GM08714 (cell line): ENCODE data around the gene STRIP1.
"Not testable (repeated sequence)": the region's sequence is repeated elsewhere in the genome, so short reads cannot be mapped to it uniquely, and the experiment has no call there.

Experiments used
- H3K4me3 ChIP-seq: fragments of 200-500 bp; sonication (Bioruptor generic); 2 replicates; pipeline ENCODE4 v1.5.1; 2014; ENCODE audit warnings: mild to moderate bottlenecking, low read length, inconsistent platforms
- ZNF274 ChIP-seq: IDR thresholded peaks from 2 replicates; pipeline ENCODE4 v1.6.1; 2012; ENCODE audit warnings: mild to moderate bottlenecking, low read depth, low read length

STRIP1 gene

GRCh38 chr1:110024613-110025012 lies 9.8 kb upstream of the STRIP1 start:
- no peak overlapping the region for H3K4me3 ChIP-seq
- no peak for TF ChIP-seq ZNF274

DNA sequence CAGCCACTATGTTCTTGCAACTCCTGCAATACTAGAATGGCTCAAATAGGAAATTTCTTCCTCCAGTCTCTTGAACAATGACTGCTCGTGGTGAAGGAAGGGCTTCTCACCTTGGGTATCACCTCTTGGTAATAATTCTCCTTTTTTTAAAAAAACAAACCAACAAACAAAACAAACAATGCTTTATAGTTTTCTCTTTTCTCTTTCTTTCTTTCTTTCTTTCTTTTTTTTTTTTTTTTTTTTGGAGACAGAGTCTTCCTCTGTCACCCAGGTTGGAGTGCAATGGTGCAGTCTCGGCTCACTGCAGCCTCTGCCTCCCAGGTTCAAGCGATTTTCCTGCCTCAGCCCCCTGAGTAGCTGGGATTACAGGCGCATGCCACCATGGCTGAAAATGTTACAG lies 3.7 kb upstream of the STRIP1 start:
- H3K4me3 ChIP-seq, result not testable (repeated sequence)

DNA sequence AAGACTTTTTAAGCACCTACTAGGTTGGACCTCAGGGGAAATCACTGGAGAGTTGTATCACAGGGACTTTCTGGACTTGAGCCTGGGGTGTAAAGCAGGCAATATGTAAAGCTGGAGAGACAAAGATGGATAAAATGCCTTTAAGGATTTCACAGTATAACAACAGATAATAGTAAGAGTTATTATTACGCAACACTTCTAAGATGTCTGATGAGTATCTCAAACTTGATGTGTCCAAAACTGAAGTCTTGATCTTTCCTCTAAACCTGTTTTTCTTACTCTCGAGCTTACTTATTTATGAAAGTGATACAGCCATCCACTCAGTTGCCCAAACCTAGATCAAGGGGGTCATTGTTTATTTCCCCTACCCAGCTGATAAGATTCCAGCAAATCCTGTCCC lies 2.1 kb upstream of the STRIP1 start:
- H3K4me3 ChIP-seq, result no peak overlapping the region
- TF ChIP-seq ZNF274, result no peak

DNA sequence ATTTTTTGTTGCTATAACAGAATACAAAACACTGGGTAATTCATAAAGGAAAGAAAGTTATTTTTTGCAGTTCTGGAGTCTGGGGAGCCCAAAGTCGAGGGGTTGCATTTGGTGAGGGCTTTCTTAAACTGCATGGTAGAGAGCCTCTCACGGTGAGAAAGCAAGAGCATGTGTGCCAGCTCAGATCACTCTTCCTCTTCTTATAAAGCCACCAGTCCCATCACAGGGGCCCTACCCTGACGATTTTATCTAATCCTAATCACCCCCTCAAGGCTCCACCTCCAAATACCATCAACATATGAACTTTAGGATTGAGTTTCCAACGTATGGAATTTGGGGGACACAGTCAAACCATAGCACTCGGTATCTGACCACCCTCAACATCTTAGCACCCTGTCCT lies 1.0 kb upstream of the STRIP1 start:
- H3K4me3 ChIP-seq, result no peak overlapping the region

GRCh38 chr1:110034040-110034450 lies 379 bp upstream of the STRIP1 start:
- TF ChIP-seq ZNF274, result no peak
- peak overlapping the region; percentile 87 for H3K4me3 ChIP-seq

More for the DNA sequence above, 1.0 kb upstream of the STRIP1 start:
- no peak for TF ChIP-seq ZNF274

- TF ChIP-seq ZNF274, result no peak
- peak overlapping the region; percentile 87 for H3K4me3 ChIP-seq
These were observed 870 bp downstream of the STRIP1 start for GRCh38 chr1:110035236-110035752.

- TF ChIP-seq ZNF274, result no peak
- no peak overlapping the region for H3K4me3 ChIP-seq
These were observed 3.8 kb downstream of the STRIP1 start for GRCh38 chr1:110038271-110038670.

DNA sequence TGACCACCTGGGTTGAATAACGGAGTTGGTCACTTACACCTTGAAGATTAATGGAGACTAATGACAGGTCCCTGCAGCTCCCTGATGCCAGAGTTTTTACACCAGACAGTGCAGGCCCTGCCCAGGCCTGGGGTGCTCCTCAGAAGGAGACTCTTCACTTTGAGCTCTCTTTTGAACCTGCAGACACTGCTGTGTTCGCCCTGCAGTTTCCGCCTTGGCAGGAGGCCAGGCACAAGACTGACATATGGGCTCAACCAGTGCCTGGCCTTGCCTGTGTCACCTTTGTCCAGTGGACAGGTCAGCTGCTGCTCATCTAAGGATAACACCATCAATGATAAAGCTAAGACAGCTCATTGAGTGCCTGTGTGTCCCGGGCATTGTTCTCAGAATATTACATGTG lies 5.2 kb downstream of the STRIP1 start:
- TF ChIP-seq ZNF274, result no peak
- H3K4me3 ChIP-seq, result no peak overlapping the region

DNA sequence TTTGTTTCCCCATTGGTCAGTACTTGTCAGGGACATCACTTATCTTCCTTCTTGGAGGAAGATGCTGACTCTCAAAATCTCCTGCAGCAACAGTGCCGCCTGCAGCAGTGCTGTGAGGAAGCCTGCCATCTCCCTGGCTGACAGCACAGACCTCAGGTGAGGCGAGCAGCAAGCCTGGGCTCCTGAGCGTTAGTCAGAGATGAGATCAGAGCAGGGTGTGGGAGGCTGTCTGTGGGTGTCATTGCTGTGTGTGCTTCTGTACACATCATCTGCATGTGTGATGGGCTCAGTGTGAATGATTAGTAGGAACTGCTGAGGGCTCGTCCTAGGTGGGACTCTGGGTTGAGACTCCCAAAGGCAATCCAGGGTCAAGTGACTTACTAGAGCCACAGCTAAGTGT lies 6.1 kb downstream of the STRIP1 start:
- H3K4me3 ChIP-seq, result no peak overlapping the region
- TF ChIP-seq ZNF274, result no peak

DNA sequence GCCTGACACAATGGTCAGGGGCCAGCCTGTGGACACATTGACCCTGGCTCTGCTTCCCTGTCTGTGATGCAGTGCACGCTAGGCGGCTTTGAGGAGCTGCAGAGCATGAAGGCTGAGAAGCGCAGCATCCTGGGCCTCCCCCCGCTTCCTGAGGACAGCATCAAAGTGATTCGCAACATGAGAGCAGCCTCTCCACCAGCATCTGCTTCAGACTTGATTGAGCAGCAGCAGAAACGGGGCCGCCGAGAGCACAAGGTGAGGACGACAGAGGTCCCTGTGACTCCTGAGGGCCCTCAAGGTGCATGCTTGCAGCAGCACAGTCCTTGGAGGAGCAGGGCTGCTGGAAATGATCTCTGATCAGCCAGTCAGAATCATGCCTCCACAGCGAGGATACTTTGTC lies 8.6 kb downstream of the STRIP1 start:
- H3K4me3 ChIP-seq, result no peak overlapping the region
- TF ChIP-seq ZNF274, result no peak

DNA sequence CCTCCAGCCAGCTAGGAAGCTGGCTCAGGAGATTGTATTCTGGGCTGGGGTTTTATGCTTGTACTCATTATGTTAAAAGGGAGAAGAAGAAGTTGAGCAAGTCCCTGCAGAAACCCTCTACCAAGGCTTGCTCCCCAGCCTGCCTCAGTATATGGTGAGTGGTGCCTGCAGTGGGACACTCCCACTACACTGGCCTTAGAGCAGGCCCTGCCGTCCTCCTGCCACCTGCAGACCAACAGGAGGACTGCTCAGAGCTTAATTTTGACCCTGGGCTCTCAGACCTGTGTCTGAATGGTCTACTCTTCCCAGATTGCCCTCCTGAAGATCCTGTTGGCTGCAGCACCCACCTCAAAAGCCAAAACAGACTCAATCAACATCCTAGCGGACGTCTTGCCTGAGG lies 13.0 kb downstream of the STRIP1 start:
- no peak overlapping the region for H3K4me3 ChIP-seq
- no peak for TF ChIP-seq ZNF274

DNA sequence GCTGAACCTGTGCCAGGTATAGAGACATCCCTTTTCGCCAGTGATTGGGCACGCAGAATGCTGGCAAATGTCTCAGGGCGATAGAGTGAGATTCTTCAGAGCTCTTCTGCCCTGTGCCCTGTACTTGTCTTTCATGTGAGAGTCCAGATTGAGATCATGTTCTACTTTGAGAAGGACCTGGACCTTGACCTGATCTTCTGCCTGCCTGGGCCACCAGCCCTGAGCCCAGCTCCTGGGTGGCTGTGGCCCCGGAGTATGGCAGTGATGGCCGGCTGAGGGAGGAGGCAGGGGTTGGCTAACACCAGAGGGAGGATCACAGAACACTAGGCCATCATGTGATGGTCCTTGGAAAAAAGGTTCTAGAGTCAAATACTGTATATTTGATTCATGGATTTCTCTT lies 13.8 kb downstream of the STRIP1 start:
- TF ChIP-seq ZNF274, result no peak

DNA sequence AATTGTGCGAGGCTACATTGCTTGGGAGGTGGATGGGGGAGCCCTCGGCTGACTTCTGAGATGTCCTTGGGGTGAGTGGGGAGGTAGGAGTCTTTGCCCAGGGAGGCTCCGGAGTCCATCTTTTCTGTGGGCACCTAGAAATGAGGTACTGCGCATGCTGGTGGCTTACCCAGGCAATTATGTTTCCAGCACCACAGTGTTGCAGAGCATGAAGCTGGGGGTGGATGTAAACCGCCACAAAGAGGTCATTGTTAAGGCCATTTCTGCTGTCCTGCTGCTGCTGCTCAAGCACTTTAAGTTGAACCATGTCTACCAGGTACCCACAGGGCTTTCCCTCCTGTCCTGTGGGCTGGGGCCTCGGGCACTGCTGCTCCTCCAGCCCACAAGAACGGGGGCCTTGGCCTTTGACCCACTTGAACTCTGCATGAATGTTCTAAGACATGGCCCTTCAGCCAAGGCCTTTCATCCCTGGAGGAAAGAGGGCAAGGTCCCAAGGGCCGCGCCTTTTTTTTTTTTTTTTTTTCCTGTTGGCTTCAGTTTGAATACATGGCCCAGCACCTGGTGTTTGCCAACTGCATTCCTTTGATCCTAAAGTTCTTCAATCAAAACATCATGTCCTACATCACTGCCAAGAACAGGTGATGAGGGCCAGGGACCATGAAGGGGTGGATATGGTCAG lies 14.6 kb downstream of the STRIP1 start:
- no peak for TF ChIP-seq ZNF274

More for the DNA sequence above, 13.8 kb downstream of the STRIP1 start:
- H3K4me3 ChIP-seq, result no peak overlapping the region

GRCh38 chr1:110049801-110050601 lies 15.6 kb downstream of the STRIP1 start:
- TF ChIP-seq ZNF274, result no peak
- H3K4me3 ChIP-seq, result no peak overlapping the region

More for the DNA sequence above, 14.6 kb downstream of the STRIP1 start:
- no peak overlapping the region for H3K4me3 ChIP-seq

GRCh38 chr1:110050602-110051261 lies 16.3 kb downstream of the STRIP1 start:
- TF ChIP-seq ZNF274, result no peak
- no peak overlapping the region for H3K4me3 ChIP-seq

DNA sequence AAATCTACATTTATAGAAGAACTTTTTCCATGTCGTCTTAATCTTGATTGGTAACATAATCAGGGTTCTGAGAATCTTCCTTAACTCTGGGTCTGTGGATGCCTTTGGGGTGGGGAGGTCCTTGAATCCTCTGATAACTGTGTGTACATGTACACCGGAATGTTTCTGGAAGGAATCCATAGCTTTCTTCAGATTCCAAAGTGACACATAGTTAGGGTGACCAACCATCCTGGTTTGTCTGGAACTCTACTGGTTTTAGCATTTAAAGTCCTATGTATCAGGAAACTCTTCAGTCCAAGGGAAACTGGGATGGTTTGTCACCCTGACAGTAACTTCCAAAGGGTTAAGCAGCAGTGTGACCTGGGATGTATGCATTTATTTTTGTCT lies 16.8 kb downstream of the STRIP1 start:
- no peak for TF ChIP-seq ZNF274
- no peak overlapping the region for H3K4me3 ChIP-seq
